ENCODE measurements around the gene NEK11. TPM values are rescaled to one million over a fixed set of nuclear protein-coding genes. Genes with fewer than 3 reads are reported as not detected.
A peak's percentile ranks its signal among the peaks of the same experiment; 100 is the strongest.
"Not testable (repeated sequence)": the region's sequence is repeated elsewhere in the genome, so short reads cannot be mapped to it uniquely, and the experiment has no call there.

Gene NEK11
- polyA plus RNA-seq, 3 donors, result 0.31 to 0.56 (median 0.43) TPM

- no peak overlapping the region for H3K4me2 ChIP-seq (replicated peaks; ENCODE audit: extremely low read depth, low read length, poor library complexity, severe bottlenecking)
- no peak for DNase-seq
- no CpG with 5 or more reads among the region's 2 CpGs for WGBS (ENCODE audit: insufficient coverage)
- Mint-ChIP-seq H3K4me1 (peaks cover 30% of the 10 kb centered on the region), H3K27me3 (ENCODE audit: low read depth in 3 of 3) (no peaks in the 10 kb centered on the region), H3K36me3 (peaks cover 43 to 50% of the 10 kb centered on the region in 2 donors), H3K4me3 (no peak overlapping the region), H3K9me3 (no peaks in the 10 kb centered on the region), H3K27ac (peak overlapping the region in 1 of 7 donors; percentile 32)
- H3K36me3 ChIP-seq (replicated peaks in 1 of 2; ENCODE audit: control insufficient read depth in 1 of 2, insufficient read depth in 2 of 2, low read length in 2 of 2), result peaks cover 12 to 47% of the 10 kb centered on the region in 2 donors
- intact Hi-C loops (cut with micrococcal nuclease), result no loop called here
- no peak overlapping the region for H3K4me3 ChIP-seq (replicated peaks in 1 of 3; ENCODE audit: low read depth in 2 of 3, low read length in 3 of 3)
- H4K20me1 ChIP-seq (ENCODE audit: insufficient read depth, low read length), result peaks cover 4% of the 10 kb centered on the region
- H3K27me3 ChIP-seq (ENCODE audit: control insufficient read depth in 2 of 2, insufficient read depth in 2 of 2, low read length in 2 of 2), result no peaks in the 10 kb centered on the region
- H3K4me1 ChIP-seq (ENCODE audit: control insufficient read depth in 1 of 2, insufficient read depth in 2 of 2, low read length in 2 of 2), result peaks cover 12 to 22% of the 10 kb centered on the region in 2 donors
- no peak overlapping the region for H3K27ac ChIP-seq (ENCODE audit: low read depth in 1 of 2, low read length in 2 of 2)
- TF ChIP-seq CTCF (IDR thresholded peaks at IDR 0.05), result no peak
- H3K9ac ChIP-seq (ENCODE audit: insufficient read depth, low read length, poor library complexity, severe bottlenecking), result no peak overlapping the region
- no peaks in the 10 kb centered on the region for H3K9me3 ChIP-seq (replicated peaks in 1 of 2; ENCODE audit: control insufficient read depth in 1 of 2, insufficient read depth in 1 of 2, low read length in 2 of 2)
- H2AFZ ChIP-seq (ENCODE audit: insufficient read depth, low read depth, low read length, poor library complexity, severe bottlenecking), result no peak overlapping the region
- peaks cover 13% of the 10 kb centered on the region for H3K79me2 ChIP-seq (ENCODE audit: insufficient read depth, low read length)
Observed at GRCh38 chr3:131374741-131375140, 348.1 kb downstream of the NEK11 start.

GRCh38 chr3:131380821-131381444 lies 354.3 kb downstream of the NEK11 start:
- H3K27ac ChIP-seq (ENCODE audit: low read depth in 1 of 2, low read length in 2 of 2), result peak overlapping the region; percentile 74 to 94
- not testable (repeated sequence) for H4K20me1 ChIP-seq (ENCODE audit: insufficient read depth, low read length); H3K9me3 Mint-ChIP-seq; H3K9me3 ChIP-seq (replicated peaks in 1 of 2; ENCODE audit: control insufficient read depth in 1 of 2, insufficient read depth in 1 of 2, low read length in 2 of 2); H3K27me3 Mint-ChIP-seq (ENCODE audit: low read depth in 3 of 3); H3K27me3 ChIP-seq (ENCODE audit: control insufficient read depth in 2 of 2, insufficient read depth in 2 of 2, low read length in 2 of 2)
- Mint-ChIP-seq H3K4me1 (peaks cover 60% of the 10 kb centered on the region), H3K4me3 (peak overlapping the region; percentile 94 to 97), H3K36me3 (peaks cover 49 to 53% of the 10 kb centered on the region in 2 donors), H3K27ac (peak overlapping the region; percentile 91 to 97 (median 94))
- intact Hi-C loops (cut with micrococcal nuclease), result loop anchor here in 1 of 2 donors (5.0 kb wide), 1 partner anchor 1341 kb away; the partner anchor contains the start of gene NPHP3
- peak overlapping the region; percentile 85 for H3K9ac ChIP-seq (ENCODE audit: insufficient read depth, low read length, poor library complexity, severe bottlenecking)
- H2AFZ ChIP-seq (ENCODE audit: insufficient read depth, low read depth, low read length, poor library complexity, severe bottlenecking), result peak overlapping the region; percentile 84
- H3K4me2 ChIP-seq (replicated peaks; ENCODE audit: extremely low read depth, low read length, poor library complexity, severe bottlenecking), result peak overlapping the region; percentile 89
- peaks cover 18 to 38% of the 10 kb centered on the region in 2 donors for H3K36me3 ChIP-seq (replicated peaks in 1 of 2; ENCODE audit: control insufficient read depth in 1 of 2, insufficient read depth in 2 of 2, low read length in 2 of 2)
- peak overlapping the region; percentile 60 to 93 (median 89) for H3K4me3 ChIP-seq (replicated peaks in 1 of 3; ENCODE audit: low read depth in 2 of 3, low read length in 3 of 3)
- 4% methylated on average over 16 of the region's 16 CpGs for WGBS (ENCODE audit: insufficient coverage)
- peaks cover 60% of the 10 kb centered on the region for H3K79me2 ChIP-seq (ENCODE audit: insufficient read depth, low read length)
- peak; percentile 37 to 57 (median 39) for DNase-seq
- H3K4me1 ChIP-seq (ENCODE audit: control insufficient read depth in 1 of 2, insufficient read depth in 2 of 2, low read length in 2 of 2), result peaks cover 48 to 60% of the 10 kb centered on the region in 2 donors
